Neural cell (in vitro differentiated cells): ENCODE data around the gene AFDN.

Experiments
- EP300 ChIP-seq: fragments of 450-650 bp; conservative IDR thresholded peaks from 2 replicates; pipeline ENCODE4 v1.6.1; 2014; ENCODE audit warnings: antibody characterized with exemption, mild to moderate bottlenecking, moderate library complexity; ENCODE audit not compliant: poor library complexity, severe bottlenecking
- EZH2 ChIP-seq: fragments of 200-600, 300-800 bp; shearing (Covaris generic), sonication (generic); IDR thresholded peaks from 2 replicates; pipeline ENCODE4 v1.6.1; 2014; ENCODE audit warnings: antibody characterized with exemption, low read length, borderline replicate concordance, mild to moderate bottlenecking; ENCODE audit not compliant: insufficient read depth, poor library complexity, severe bottlenecking
- MXI1 ChIP-seq: fragments of 450-650 bp; conservative IDR thresholded peaks from 2 replicates; pipeline ENCODE4 v1.6.1; 2014; ENCODE audit warnings: antibody characterized with exemption, mild to moderate bottlenecking; ENCODE audit not compliant: poor library complexity, severe bottlenecking
- RAD21 ChIP-seq: fragments of 450-650 bp; conservative IDR thresholded peaks from 2 replicates; pipeline ENCODE4 v1.6.1; 2014; ENCODE audit warnings: antibody characterized with exemption, mild to moderate bottlenecking, moderate library complexity
- TAF1 ChIP-seq: IDR thresholded peaks from 2 replicates; pipeline ENCODE4 v1.6.1; 2012; ENCODE audit warnings: low read depth
- TF ChIP-seq, protein P1 (sequence below): fragments of 450-650 bp; IDR thresholded peaks from 2 replicates; pipeline ENCODE4 v1.5.1; 2014; ENCODE audit warnings: antibody characterized with exemption, mild to moderate bottlenecking, moderate library complexity; ENCODE audit not compliant: poor library complexity, severe bottlenecking

DNA sequence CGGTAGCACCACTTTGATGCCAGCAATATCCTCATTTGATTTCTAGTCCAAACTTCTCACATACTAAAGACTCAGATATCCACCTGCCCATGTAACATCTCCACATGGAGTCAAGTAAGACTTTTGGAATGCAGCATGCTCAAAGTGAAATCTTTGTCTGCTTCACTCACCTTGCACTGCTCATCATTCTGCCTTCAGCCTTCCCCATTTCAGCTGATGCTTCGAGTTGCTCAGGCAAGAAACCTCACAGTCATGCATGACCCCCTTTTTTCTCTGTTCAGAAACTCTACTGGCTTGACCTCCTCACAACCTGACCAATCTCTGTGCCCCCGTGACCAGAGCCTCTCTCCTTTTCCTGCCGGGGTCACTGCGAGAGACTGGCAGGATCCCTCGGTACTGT is 129.8 kb downstream of the AFDN start:
- TF ChIP-seq, protein P1, sequence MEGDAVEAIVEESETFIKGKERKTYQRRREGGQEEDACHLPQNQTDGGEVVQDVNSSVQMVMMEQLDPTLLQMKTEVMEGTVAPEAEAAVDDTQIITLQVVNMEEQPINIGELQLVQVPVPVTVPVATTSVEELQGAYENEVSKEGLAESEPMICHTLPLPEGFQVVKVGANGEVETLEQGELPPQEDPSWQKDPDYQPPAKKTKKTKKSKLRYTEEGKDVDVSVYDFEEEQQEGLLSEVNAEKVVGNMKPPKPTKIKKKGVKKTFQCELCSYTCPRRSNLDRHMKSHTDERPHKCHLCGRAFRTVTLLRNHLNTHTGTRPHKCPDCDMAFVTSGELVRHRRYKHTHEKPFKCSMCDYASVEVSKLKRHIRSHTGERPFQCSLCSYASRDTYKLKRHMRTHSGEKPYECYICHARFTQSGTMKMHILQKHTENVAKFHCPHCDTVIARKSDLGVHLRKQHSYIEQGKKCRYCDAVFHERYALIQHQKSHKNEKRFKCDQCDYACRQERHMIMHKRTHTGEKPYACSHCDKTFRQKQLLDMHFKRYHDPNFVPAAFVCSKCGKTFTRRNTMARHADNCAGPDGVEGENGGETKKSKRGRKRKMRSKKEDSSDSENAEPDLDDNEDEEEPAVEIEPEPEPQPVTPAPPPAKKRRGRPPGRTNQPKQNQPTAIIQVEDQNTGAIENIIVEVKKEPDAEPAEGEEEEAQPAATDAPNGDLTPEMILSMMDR: no peak
- TF ChIP-seq EP300: no peak
- TF ChIP-seq EZH2: no peak
- TF ChIP-seq MXI1: no peak
- TF ChIP-seq RAD21: no peak
- no peak for TF ChIP-seq TAF1
